K562 (cell line): ENCODE results near the gene LPCAT2.

Experiments
- BCLAF1 ChIP-seq, 2 experiments: fragments of 450-650 bp in 1 of 2; IDR thresholded peaks; 2 replicates each; pipeline ENCODE4 v1.6.1; 2011 to 2017; ENCODE audit warnings: low read depth in 2 of 2, antibody characterized with exemption in 1 of 2, borderline replicate concordance in 1 of 2, low read length in 1 of 2, mild to moderate bottlenecking in 1 of 2, mixed read lengths in 1 of 2; ENCODE audit not compliant: control insufficient read depth in 1 of 2
- CTCF ChIP-seq, 3 experiments: IDR thresholded peaks in 2 of 3; conservative IDR thresholded peaks in 1 of 3; 2 replicates each; pipeline ENCODE4 v1.5.1; 2011 to 2012; ENCODE audit warnings: low read length in 3 of 3, mild to moderate bottlenecking in 3 of 3, control low read depth in 2 of 3, improper control_type of control experiment in 1 of 3, inconsistent platforms in 1 of 3, low read depth in 1 of 3, mixed read lengths in 1 of 3, moderate library complexity in 1 of 3; ENCODE audit not compliant: insufficient read depth in 2 of 3
- GTF2A2 ChIP-seq: IDR thresholded peaks from 2 replicates; pipeline ENCODE4 v1.6.1; 2016; ENCODE audit warnings: mild to moderate bottlenecking, missing genetic modification characterization, missing compliant biosample characterization
- POLR2A ChIP-seq: fragments of 450-650 bp; conservative IDR thresholded peaks from 2 replicates; pipeline ENCODE4 v1.6.1; 2016
- SP1 ChIP-seq: sonication (generic); formaldehyde crosslinking; IDR thresholded peaks from 2 replicates; pipeline ENCODE4 v1.8.1; 2022; ENCODE audit warnings: mild to moderate bottlenecking, missing genetic modification reagents
- TAF1 ChIP-seq: IDR thresholded peaks from 2 replicates; pipeline ENCODE4 v1.6.1; 2011; ENCODE audit warnings: mild to moderate bottlenecking, low read length, moderate library complexity; ENCODE audit not compliant: insufficient read depth, control insufficient read depth, severe bottlenecking; ENCODE audit errors: extremely low read depth
- XRCC5 ChIP-seq: fragments of 200-400 bp; formaldehyde crosslinking; IDR thresholded peaks from 2 replicates; pipeline ENCODE4 v1.6.1; 2017; ENCODE audit warnings: low read depth, mild to moderate bottlenecking, low read length
- ZBTB26 ChIP-seq: fragments of 450-650 bp; formaldehyde crosslinking; IDR thresholded peaks from 2 replicates; pipeline ENCODE4 v1.4.0; 2022; ENCODE audit warnings: missing genetic modification characterization
- ZNF398 ChIP-seq: fragments of 250-450 bp; sonication (Bioruptor Pico); IDR thresholded peaks from 2 replicates; pipeline ENCODE4 v1.8.0; 2021; ENCODE audit warnings: moderate library complexity, mild to moderate bottlenecking, inconsistent platforms
- ZNF609 ChIP-seq: sonication (generic); formaldehyde crosslinking; IDR thresholded peaks from 2 replicates; pipeline ENCODE4 v1.8.1; 2023; ENCODE audit warnings: missing genetic modification reagents, mild to moderate bottlenecking, borderline replicate concordance
- ZNF830 ChIP-seq: fragments of 250-450 bp; sonication (Bioruptor Pico); IDR thresholded peaks from 2 replicates; pipeline ENCODE4 v1.5.0; 2021; ENCODE audit warnings: mild to moderate bottlenecking

- no peak for TF ChIP-seq ZBTB26 (CRISPR knock-in tag)
- TF ChIP-seq TAF1: no peak
- no peak for TF ChIP-seq POLR2A
- TF ChIP-seq ZNF398 (CRISPR knock-in tag): no peak
- no peak for TF ChIP-seq CTCF (IDR thresholded peaks at IDR 0.05 in 2 of 3, conservative IDR thresholded peaks at IDR 0.05 in 1 of 3; ENCODE audit: insufficient read depth in 2 of 3, low read depth in 1 of 3, low read length in 3 of 3)
- TF ChIP-seq ZNF609 (CRISPR knock-in tag): no peak
- no peak for TF ChIP-seq SP1 (CRISPR knock-in tag)
- TF ChIP-seq GTF2A2 (tag): no peak
- TF ChIP-seq XRCC5: no peak
- no peak for TF ChIP-seq BCLAF1 (IDR thresholded peaks at IDR 0.05; ENCODE audit: borderline replicate concordance in 1 of 2, control insufficient read depth in 1 of 2, low read depth in 2 of 2, low read length in 1 of 2)
- TF ChIP-seq ZNF830: no peak
Observed at GRCh38 chr16:55480228-55480655, 28.6 kb upstream of the LPCAT2 start.
